ENCODE results near the gene ASPDH.
A peak's percentile ranks its signal among the peaks of the same experiment; 100 is the strongest.
"Not testable (repeated sequence)": the region's sequence is repeated elsewhere in the genome, so short reads cannot be mapped to it uniquely, and the experiment has no call there.

ASPDH gene

DNA sequence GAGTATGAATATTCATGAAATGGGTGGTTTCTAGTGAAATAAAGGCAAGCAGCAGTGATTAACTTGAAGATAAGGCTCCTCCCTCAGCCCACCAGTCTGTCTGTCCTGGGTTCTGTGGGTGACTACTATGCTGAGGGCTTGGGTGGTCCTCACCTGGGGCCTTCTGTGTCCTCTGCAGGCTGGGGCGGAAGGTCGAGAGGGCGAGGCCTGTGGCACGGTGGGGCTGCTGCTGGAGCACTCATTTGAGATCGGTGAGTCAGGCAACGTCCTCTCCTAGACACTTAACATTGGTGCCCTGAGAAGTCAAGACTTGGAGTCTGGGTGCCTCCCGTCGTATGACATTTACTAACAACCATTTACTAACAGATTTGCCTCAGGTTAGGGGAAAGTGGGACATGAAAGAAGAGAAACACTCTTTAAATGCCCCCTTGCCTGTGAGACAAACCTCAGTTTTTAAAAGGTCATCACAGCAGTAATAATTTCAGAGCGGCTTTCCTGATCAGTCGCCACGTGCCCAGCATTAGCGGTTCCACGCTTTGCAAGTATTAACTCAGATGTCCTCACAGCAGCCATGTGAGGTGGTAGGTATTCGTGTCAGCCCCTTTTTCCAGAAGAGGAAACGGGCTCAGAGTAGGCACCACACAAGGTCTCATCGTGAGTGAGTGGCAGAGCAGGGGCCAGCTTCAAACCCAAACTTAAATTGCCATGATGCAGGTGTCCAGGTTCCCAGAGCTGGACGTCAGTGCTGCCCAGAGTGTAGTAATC is 35.8 kb downstream of the ASPDH start:
- DNase-seq (ENCODE audit: low read depth) = no peak

DNA sequence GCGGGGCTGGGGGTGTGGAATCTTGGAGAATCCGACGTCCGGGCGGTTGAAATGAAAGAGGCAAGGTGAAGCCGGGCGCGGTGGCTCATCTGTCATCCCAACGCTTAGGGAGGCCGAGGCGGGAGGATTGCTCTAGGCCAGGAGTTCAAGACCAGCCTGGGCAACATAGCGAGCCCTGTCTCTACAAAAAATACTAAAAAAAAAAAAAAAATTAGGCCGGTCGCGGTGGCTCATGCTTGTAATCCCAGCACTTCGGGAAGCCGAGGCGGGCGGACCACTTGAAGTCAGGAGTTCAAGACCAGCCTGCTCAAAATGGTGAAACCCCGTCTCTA is 36.8 kb downstream of the ASPDH start:
- no peak for DNase-seq (ENCODE audit: low read depth)

DNA sequence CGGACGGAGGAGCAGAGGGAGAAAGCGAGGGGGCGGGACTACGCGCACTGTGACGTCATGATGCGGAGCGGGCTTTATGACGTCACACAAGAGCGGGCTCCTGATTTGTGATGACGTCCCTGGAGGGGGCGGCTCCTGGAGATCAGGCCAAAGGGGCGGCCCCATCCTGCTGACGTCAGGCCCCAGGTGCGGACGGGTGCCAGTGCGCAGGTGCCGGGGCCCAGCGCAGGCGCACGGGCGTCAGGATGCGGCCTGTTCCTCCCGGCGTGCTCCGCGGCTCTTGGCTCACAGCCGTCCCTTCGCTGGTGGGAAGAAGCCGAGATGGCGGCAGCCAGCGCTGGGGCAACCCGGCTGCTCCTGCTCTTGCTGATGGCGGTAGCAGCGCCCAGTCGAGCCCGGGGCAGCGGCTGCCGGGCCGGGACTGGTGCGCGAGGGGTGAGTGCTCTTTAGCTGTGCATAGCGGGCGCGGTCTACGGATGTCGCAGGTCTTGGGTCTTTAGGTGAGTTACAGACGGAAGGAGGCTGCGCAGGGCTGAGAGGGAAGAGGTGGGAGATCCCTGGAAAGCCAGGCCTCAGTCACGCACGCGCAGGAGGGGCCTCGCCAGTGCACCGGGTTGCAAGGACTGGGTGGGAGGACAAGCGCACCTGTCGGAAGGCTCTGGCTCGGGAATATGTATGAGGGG is 37.3 kb downstream of the ASPDH start, which contains the start of the genes EMC10 and GARIN5A:
TSS of gene EMC10 (plus strand) at position 284 of the 683 bp plus-strand sequence. CDS start at position 322, 38 bp downstream.
TSS of gene GARIN5A (minus strand) at position 625 of the 683 bp plus-strand sequence. CDS start at position 165, 460 bp downstream.
- peak; percentile 84 for DNase-seq (ENCODE audit: low read depth)

DNA sequence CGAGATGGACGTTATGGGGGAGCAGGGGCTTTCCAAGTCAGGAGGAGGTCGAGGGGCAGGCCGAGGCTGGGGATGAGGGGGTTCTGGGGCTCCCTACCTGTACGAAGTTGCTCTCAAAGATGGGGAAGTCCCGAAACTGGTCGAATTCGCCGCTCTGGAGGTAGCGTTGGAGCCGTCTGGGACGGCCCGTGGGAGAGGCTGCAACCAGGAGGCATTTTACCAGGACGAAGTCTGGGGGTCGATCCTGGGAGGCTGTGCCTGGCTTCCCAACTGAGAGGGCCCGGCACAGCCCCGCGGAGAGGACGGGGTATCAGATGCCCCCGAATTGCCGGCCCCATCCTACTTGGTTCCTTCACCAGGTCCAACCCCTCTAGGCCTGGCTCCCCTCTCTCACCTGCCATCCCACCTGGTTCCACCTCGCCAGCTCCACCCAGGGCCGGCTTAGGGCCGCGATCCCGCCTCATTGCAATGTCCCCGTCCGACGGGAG is 37.9 kb downstream of the ASPDH start:
- no peak for DNase-seq (ENCODE audit: low read depth)

DNA sequence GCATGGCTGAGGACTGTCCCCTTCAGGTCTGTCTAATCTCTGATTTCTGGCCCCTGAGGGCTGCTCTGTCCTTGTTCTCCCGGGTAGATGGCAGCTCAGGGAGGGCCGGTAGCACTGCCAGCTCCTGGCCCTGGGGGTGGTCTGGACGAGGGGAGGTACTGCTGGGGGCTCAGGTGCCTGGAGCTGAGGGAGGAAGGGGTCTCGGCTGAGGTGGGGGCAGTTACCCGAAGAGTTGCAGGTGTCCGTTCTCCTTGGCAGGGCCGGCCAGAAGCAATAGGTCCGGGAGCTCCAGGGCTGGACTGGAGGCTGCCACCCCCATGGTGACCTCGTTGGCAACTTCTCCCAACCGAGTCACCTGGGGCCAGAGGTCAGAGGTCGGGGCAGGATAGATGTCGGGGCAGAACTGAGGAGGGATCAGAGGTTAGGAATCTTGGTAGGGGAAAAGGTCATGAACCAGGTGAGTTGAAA is 38.6 kb downstream of the ASPDH start:
- DNase-seq (ENCODE audit: low read depth) = no peak

DNA sequence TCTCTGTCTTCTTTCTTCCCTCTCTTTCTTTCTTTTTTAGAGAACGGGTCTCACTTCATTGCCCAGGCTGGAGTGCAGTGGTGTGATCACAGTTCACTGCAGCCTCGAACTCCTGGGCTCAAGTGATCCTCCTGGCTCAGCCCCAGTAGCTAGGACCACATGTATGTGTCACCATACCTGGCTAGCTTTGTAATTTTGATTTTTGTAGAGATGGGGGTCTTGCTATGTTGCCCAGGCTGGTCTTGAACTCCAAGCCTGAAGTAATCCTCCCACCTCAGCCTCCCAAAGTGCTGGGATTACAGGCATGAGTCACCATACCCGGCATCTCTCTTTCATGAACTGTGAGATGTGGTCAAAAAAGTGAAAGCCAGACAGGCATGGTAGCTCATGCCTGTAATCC is 40.4 kb downstream of the ASPDH start:
- DNase-seq (ENCODE audit: low read depth) = not testable (repeated sequence)

DNA sequence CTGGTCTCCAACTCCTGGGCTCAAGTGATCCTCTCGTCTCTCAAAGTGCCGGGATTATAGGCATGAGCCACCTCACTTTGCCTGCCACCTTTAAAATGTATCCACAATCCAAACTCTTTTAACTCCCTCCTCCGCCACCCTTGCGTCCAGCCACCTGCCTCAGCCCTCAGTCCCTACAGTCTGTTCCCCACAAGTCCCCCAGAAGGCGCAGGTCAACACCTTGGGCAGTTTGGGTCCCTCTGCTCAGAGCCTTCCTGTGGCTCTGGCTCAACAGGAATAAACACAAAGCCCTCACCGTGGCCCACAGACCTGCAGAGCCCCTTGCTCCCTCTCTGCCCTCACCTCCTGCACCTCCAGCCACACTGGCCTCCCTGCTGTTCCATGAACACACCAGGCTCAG is 44.9 kb downstream of the ASPDH start:
- DNase-seq (ENCODE audit: low read depth) = no peak

DNA sequence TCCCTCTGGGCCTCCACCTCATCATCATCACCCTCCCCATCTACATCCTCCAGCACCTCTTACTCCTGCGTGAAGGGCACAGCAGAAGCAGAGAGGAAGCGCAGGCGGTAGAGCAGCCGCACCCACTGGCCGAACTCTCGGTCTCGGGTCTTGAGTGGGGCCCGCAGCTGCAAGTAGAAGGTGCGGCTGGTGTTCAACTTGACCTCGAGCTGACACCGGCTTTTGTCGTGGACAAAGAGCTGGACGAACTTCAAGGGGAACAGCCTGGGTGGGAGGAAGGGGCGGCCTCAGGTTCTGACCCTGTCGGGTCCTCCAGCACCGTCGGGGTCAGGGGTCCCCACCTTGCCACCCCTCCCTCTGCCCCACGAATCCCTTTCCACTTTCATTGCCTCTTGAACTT is 46.1 kb downstream of the ASPDH start:
- no peak for DNase-seq (ENCODE audit: low read depth)

DNA sequence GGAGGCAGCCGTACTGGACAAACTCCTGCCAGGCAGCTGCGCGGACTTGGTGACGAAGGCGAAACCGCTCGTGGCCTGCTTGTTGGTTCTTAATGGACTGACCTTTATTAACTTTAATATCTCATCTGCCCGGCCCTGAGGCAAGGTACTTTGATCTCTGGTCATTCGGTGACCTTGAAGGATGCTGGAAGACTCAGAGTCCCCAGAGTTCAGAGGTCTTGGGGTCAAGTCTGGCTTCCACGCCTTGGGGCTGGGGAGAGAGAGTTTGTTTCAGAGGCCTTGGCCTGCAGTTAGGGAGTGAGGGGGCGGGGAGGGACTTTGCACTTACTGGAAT is 47.0 kb downstream of the ASPDH start:
- no peak for DNase-seq (ENCODE audit: low read depth)

DNA sequence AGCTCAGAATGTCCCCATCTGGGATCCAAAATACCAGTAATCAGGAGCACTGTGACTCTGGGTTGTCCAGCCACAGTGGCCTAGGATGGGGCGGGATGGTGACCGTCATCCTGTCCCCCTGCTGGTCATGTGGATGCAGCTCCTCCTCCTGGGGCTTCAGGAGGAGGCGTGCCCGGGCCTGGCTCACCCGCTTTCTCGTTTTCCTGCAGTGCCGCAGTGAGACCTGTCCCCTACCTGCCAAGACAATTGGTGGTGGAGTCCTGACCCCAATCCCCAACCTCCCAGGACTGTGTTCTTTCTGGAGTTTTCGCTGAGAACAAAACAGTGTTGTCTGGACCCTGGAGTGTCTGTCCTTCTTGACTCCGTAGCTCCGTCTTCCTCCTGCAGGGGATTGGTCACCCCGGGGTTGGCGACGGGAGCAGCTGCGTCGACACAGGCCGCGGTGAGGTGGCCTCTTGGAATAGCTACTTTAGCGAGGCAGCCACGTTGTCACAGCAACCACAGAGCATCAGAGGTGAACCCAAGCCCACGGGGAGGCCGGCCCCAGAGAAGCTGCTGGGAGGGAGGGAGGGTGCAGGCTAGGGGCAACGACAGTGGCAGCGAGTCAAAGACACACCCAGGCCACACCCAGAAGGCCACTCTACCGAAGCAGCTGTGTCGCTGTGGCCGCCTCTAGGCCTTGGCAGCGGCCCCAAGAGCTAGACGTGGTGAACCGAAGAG is 47.6 kb downstream of the ASPDH start:
- DNase-seq (ENCODE audit: low read depth) = no peak

DNA sequence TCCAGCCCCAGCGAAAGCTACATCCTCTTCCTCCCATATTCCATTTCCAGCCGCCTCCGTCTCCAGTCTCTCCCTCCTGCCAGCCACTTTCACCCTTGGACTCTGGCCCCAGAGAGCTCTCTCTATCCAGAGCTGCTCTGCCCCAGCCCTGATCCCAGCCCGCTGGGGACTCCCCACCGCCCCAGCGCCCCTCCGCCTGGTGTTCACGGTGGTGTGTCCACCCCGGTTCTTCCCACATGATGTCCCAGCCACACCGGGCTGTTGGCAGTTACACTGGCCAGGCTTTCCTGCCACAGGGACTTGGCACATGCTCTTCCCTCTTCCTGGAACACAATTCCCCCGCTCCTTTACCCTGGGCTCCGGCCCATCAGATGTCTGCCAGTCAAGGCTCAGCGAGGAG is 48.7 kb downstream of the ASPDH start:
- no peak for DNase-seq (ENCODE audit: low read depth)

DNA sequence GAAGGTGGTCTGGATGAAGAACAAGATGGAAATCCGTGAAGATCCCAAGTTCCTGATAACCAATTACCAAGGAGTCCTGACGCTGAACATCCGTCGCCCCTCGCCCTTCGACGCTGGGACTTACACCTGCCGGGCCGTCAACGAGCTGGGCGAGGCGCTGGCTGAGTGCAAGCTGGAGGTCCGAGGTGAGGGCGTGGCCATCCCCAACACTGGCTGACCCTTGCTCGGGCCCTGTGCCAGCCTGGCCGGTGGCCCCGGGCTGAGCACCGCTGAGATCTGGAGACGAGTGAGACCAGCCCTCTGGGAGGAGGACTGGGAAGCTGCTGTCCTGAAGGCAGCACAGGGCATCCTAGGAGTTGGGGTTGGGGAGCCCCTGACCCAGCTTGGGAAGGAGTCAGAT is 49.4 kb downstream of the ASPDH start:
- no peak for DNase-seq (ENCODE audit: low read depth)

DNA sequence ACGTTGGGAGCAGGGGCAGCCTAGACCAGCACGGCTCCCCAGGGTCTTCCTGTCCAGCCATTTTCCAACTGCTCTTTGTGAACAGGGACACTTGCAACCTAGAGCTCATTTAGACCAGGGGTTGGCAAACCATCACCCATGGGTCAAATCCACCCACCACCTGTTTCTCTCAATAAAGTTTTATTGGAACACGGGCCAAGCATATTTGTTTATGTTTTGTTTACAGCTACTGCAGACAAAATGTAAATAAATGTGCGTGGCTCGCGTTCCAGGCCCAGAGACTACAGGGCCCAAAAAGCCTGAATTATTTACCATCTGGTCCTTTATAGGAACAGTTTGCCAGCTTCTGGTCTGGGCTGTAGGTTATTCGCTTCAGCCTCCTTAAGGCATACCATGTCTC is 50.7 kb downstream of the ASPDH start:
- DNase-seq (ENCODE audit: low read depth) = no peak

Measured in stimulated activated CD8-positive, alpha-beta memory T cell treated with anti-CD3 and anti-CD28 coated beads, Interleukin-12 subunit alpha, Interleukin-12 subunit beta, amount 100 ng/mL, for 4 hours (primary cell).